Uterus (tissue), 4 donors: ENCODE results near the gene NPIPA5. TPM values are rescaled to one million over a fixed set of nuclear protein-coding genes. Genes with fewer than 3 reads are reported as not detected.
A peak's percentile ranks its signal among the peaks of the same experiment; 100 is the strongest.
"Not testable (repeated sequence)": the region's sequence is repeated elsewhere in the genome, so short reads cannot be mapped to it uniquely, and the experiment has no call there.

Experiments used
- DNase-seq, 2 donors: peaks; one replicate each; pipeline ENCODE4 v3.0.0-alpha.2; 2019 to 2020
- H3K27ac ChIP-seq, 2 donors: fragments of 200-600 bp; sonication (generic); 1 replicate in 1 of 2; 2 replicates in 1 of 2; pipeline ENCODE4 v1.5.1; 2016 to 2018
- H3K27me3 ChIP-seq, 2 donors: fragments of 200-600 bp; sonication (generic); one replicate each; pipeline ENCODE4 v1.5.1; 2018 to 2019; ENCODE audit warnings: control low read depth in 1 of 2
- H3K36me3 ChIP-seq, 2 donors: fragments of 200-600 bp; sonication (generic); one replicate each; pipeline ENCODE4 v1.5.1; 2019; ENCODE audit warnings: control low read depth in 1 of 2
- H3K4me1 ChIP-seq, 2 donors: fragments of 200-600 bp; sonication (generic); one replicate each; pipeline ENCODE4 v1.5.1; 2018 to 2019; ENCODE audit warnings: control low read depth in 1 of 2
- H3K4me3 ChIP-seq, 2 donors: fragments of 200-600 bp; sonication (generic); 1 replicate in 1 of 2; 2 replicates in 1 of 2; pipeline ENCODE4 v1.5.1; 2018 to 2019; ENCODE audit warnings: mild to moderate bottlenecking in 1 of 2
- H3K9me3 ChIP-seq, 2 donors: fragments of 200-600 bp; sonication (generic); one replicate each; pipeline ENCODE4 v1.5.1; 2019; ENCODE audit warnings: control low read depth in 1 of 2
- POLR2A ChIP-seq, 2 donors: fragments of 450-650 bp; IDR thresholded peaks; one replicate each; pipeline ENCODE4 v1.6.1; 2016; ENCODE audit warnings: antibody characterized with exemption in 2 of 2, mild to moderate bottlenecking in 1 of 2, moderate library complexity in 1 of 2
- intact Hi-C: fragments of 100-400 bp; cut with DNase I; formaldehyde crosslinking; loops from one replicate; pipeline ENCODE4 v1.15.1; 2023; ENCODE audit warnings: low total_unique reads
- total RNA-seq, 4 donors: library from RNA; depleted of rRNA in 3 of 4; stranded (reverse); fragments of >200 nt in 3 of 4; gene quantifications; one replicate each; pipeline versions ENCODE4 v1.1.0 to v1.2.4, GENCODE V29; 2014 to 2023
- TF ChIP-seq, protein P1 (sequence below), 4 experiments: fragments of 200-600 bp in 2 of 4; fragments of 450-650 bp in 2 of 4; sonication (generic) in 2 of 4; IDR thresholded peaks; one replicate each; pipeline ENCODE4 v1.5.1; 2016 to 2019; ENCODE audit warnings: antibody characterized with exemption in 4 of 4, mild to moderate bottlenecking in 2 of 4, moderate library complexity in 1 of 4
- donor health status: DM: yes; HTN: yes; CAD: no.

The NPIPA5 gene
- 10 to 100 TPM in 1 of 4 donors, 1 to 10 TPM in 1, under 1 TPM in 1, not detected in 1; 0.59 to 30.9 (median 4.4) TPM for total RNA-seq

DNA sequence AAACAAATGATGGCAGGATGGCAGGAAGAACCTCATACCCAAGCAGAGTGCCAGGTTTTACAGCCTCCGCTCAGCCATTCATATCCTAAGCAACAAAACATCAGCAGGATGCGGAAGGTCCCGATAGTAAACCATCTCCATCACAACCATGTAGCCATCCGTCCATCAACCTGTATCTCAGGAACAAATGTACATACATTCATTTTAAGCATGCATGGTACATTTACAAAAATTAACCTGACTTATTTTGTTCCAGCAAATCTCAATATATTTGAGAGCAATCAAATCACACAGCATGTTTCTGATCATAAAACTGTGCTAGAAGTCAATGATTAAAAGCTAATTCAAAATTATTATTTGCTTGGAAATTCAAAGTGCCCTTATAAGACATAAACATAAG, at the start of gene NPIPA5:
NPIPA5 (minus strand) TSS at position 101 of the 400 bp plus-strand sequence; CDS start at position 101, 0 bp downstream.
- H3K4me3 ChIP-seq, DNase-seq, intact Hi-C loops, H3K27ac ChIP-seq, H3K36me3 ChIP-seq, H3K4me1 ChIP-seq, H3K27me3 ChIP-seq, H3K9me3 ChIP-seq: not testable (repeated sequence)

- intact Hi-C loops: no loop called here
- Histone ChIP-seq H3K9me3 (no peaks in the 10 kb centered on the region), H3K36me3 (no peaks in the 10 kb centered on the region), H3K4me3 (no peak overlapping the region), H3K27ac (peak overlapping the region; percentile 42 to 45), H3K4me1 (no peaks in the 10 kb centered on the region), H3K27me3 (no peaks in the 10 kb centered on the region)
- TF ChIP-seq, protein P1, sequence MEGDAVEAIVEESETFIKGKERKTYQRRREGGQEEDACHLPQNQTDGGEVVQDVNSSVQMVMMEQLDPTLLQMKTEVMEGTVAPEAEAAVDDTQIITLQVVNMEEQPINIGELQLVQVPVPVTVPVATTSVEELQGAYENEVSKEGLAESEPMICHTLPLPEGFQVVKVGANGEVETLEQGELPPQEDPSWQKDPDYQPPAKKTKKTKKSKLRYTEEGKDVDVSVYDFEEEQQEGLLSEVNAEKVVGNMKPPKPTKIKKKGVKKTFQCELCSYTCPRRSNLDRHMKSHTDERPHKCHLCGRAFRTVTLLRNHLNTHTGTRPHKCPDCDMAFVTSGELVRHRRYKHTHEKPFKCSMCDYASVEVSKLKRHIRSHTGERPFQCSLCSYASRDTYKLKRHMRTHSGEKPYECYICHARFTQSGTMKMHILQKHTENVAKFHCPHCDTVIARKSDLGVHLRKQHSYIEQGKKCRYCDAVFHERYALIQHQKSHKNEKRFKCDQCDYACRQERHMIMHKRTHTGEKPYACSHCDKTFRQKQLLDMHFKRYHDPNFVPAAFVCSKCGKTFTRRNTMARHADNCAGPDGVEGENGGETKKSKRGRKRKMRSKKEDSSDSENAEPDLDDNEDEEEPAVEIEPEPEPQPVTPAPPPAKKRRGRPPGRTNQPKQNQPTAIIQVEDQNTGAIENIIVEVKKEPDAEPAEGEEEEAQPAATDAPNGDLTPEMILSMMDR (IDR thresholded peaks at IDR 0.05): peak; percentile 60 to 78 (median 76)
- TF ChIP-seq POLR2A (IDR thresholded peaks at IDR 0.05): no peak
- peak; percentile 80 to 83 for DNase-seq
Measured at GRCh38 chr16:15427648-15428239, 49.6 kb upstream of the NPIPA5 start.

GRCh38 chr16:15426796-15427195, 48.7 kb upstream of the NPIPA5 start:
- Histone ChIP-seq H3K4me1 (no peaks in the 10 kb centered on the region), H3K9me3 (no peaks in the 10 kb centered on the region), H3K36me3 (no peaks in the 10 kb centered on the region), H3K27ac (no peak overlapping the region), H3K4me3 (no peak overlapping the region), H3K27me3 (no peaks in the 10 kb centered on the region)
- TF ChIP-seq, protein P1 (IDR thresholded peaks at IDR 0.05): no peak
- TF ChIP-seq POLR2A (IDR thresholded peaks at IDR 0.05): no peak
- DNase-seq: no peak
- intact Hi-C loops: no loop called here

DNA sequence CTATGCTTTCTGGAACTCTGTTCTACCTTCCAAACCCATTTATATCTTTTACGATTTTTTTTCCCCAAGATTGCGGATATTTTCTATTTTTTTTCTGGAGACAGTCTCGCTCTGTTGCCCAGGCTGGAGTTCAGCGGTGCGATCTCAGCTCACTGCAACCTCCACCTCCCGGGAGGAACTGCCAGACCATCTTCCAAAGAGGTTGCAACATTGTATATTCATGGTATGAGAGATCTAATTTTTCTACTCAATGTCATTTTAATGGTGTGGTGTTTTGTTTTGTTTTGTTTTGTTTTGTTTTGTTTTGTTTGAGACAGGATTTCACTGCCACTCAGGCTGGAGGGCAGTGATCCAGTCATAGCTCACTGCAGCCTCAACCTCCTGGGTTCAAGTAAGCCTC, 47.8 kb upstream of the NPIPA5 start:
- intact Hi-C loops: no loop called here
- Histone ChIP-seq H3K4me3 (no peak overlapping the region), H3K9me3 (no peaks in the 10 kb centered on the region), H3K27ac (no peak overlapping the region), H3K4me1 (no peaks in the 10 kb centered on the region), H3K27me3 (no peaks in the 10 kb centered on the region), H3K36me3 (no peaks in the 10 kb centered on the region)
- no peak for DNase-seq
- TF ChIP-seq, protein P1 (IDR thresholded peaks at IDR 0.05): no peak
- TF ChIP-seq POLR2A (IDR thresholded peaks at IDR 0.05): no peak

- Histone ChIP-seq H3K27ac (no peak overlapping the region), H3K36me3 (no peaks in the 10 kb centered on the region), H3K27me3 (no peaks in the 10 kb centered on the region), H3K4me1 (no peaks in the 10 kb centered on the region), H3K4me3 (no peak overlapping the region), H3K9me3 (no peaks in the 10 kb centered on the region)
- no peak for TF ChIP-seq POLR2A (IDR thresholded peaks at IDR 0.05)
- TF ChIP-seq, protein P1 (IDR thresholded peaks at IDR 0.05): no peak
- DNase-seq: no peak
- intact Hi-C loops: no loop called here
Measured at GRCh38 chr16:15422222-15422621, 44.1 kb upstream of the NPIPA5 start.

GRCh38 chr16:15421696-15422095, 43.6 kb upstream of the NPIPA5 start:
- intact Hi-C loops, H3K27me3 ChIP-seq, H3K27ac ChIP-seq, H3K4me3 ChIP-seq, DNase-seq, H3K4me1 ChIP-seq, H3K9me3 ChIP-seq, H3K36me3 ChIP-seq: not testable (repeated sequence)
